A673 (cell line): ENCODE results near the gene SUN3. TPM values are rescaled to one million over a fixed set of nuclear protein-coding genes. Genes with fewer than 3 reads are reported as not detected.

Experiments
- BruUV-seq: library from RNA; stranded (reverse); fragments of 400-500 nt; replicated peaks from 2 replicates; lab custom pipeline; 2021; lab: Mats Ljungman, UMichigan
- CTCF ChIA-PET: fragments of 300-600 bp; sonication (Branson Sonifier 250); formaldehyde crosslinking; loops from one replicate; lab custom pipeline; 2022; ENCODE audit warnings: antibody characterized with exemption; lab: Charles Lee
- POLR2A ChIA-PET: fragments of 300-600 bp; sonication (Branson Sonifier 250); formaldehyde crosslinking; loops from one replicate; lab custom pipeline; 2022; ENCODE audit warnings: antibody characterized with exemption; ENCODE audit not compliant: low non-redundant PET; lab: Charles Lee
- DNase-seq: peaks from one replicate; pipeline ENCODE4 v3.0.0-alpha.2; 2015; ENCODE audit warnings: low spot score
- H3K27ac ChIP-seq: fragments of 200-600 bp; sonication (generic); 2 replicates; pipeline ENCODE4 v1.5.1; 2016; ENCODE audit warnings: mixed run types, low read depth, mild to moderate bottlenecking, mixed read lengths, antibody characterized with exemption, low read length; ENCODE audit not compliant: poor library complexity, severe bottlenecking
- H3K27me3 ChIP-seq: fragments of 200-600 bp; sonication (generic); replicated peaks from 2 replicates; pipeline ENCODE4 v1.6.1; 2017; ENCODE audit warnings: mixed run types, low read depth, mild to moderate bottlenecking, mixed read lengths, antibody characterized with exemption, low read length; ENCODE audit not compliant: insufficient read depth, poor library complexity
- H3K36me3 ChIP-seq: fragments of 200-600 bp; sonication (generic); 2 replicates; pipeline ENCODE4 v1.6.1; 2016; ENCODE audit warnings: mixed run types, mild to moderate bottlenecking, mixed read lengths, antibody characterized with exemption, low read length; ENCODE audit not compliant: insufficient read depth, poor library complexity, severe bottlenecking
- H3K4me1 ChIP-seq: fragments of 200-600 bp; sonication (generic); 2 replicates; pipeline ENCODE4 v1.6.1; 2017; ENCODE audit warnings: mixed run types, mild to moderate bottlenecking, mixed read lengths, antibody characterized with exemption, low read length; ENCODE audit not compliant: insufficient read depth, poor library complexity, severe bottlenecking
- H3K4me3 ChIP-seq: fragments of 200-600 bp; sonication (generic); 2 replicates; pipeline ENCODE4 v1.5.1; 2016; ENCODE audit warnings: low read depth, mixed run types, mild to moderate bottlenecking, mixed read lengths, low read length; ENCODE audit not compliant: poor library complexity, severe bottlenecking
- H3K9me3 ChIP-seq: fragments of 200-600 bp; sonication (generic); 2 replicates; pipeline ENCODE4 v1.6.1; 2016; ENCODE audit warnings: mixed run types, low read depth, mild to moderate bottlenecking, mixed read lengths, antibody characterized with exemption, low read length; ENCODE audit not compliant: poor library complexity, severe bottlenecking
- EZH2 ChIP-seq: fragments of 200-600 bp; sonication (generic); IDR thresholded peaks from 2 replicates; pipeline ENCODE4 v1.6.1; 2017; ENCODE audit warnings: borderline replicate concordance, low read depth, mild to moderate bottlenecking, mixed read lengths, antibody characterized with exemption, low read length; ENCODE audit not compliant: poor library complexity, severe bottlenecking
- intact Hi-C: fragments of 100-400 bp; cut with micrococcal nuclease; formaldehyde crosslinking; loops from one replicate; pipeline ENCODE4 v1.10.0; 2022; ENCODE audit not compliant: unreplicated experiment
- total RNA-seq: library from RNA; stranded (reverse); gene quantifications from 2 replicates; pipeline ENCODE4 v1.2.3, GENCODE V29; 2021
- TF ChIP-seq, protein P1 (sequence below): fragments of 300-800, 200-600 bp; sonication (generic); conservative IDR thresholded peaks from 2 replicates; pipeline ENCODE4 v1.5.1; 2017; ENCODE audit warnings: low read depth, mild to moderate bottlenecking, antibody characterized with exemption, low read length, moderate library complexity, mixed read lengths

Gene SUN3
- total RNA-seq, 1 experiment from 2014 or later: not detected

DNA sequence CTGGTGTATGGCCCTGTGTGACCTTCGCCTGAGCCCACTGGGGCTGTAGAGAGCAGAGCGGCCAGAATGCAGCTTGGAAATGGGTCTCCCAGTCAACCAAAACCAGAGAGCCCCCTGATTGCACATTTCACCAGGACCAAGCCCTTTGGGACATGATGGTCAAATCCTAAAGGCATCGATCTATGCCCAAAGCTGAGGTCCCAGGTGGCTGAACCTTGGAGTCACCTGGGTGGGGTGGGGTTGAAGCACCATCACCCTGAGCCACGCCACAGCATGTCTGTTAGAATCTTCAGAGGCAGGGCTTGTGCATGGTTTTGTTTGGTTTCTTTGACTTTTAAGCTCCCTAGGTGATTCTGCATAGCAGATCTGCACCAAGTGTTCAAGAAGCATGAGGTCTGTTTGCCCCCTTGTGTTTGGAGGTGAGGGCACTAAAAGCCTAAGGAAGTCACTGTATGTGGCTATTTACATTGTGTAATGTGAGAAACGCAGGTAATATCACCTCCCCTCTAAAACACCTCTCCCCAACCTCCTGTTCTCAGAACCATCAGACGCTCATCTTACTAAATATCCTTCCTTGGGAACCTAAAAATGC, 90.2 kb downstream of the SUN3 start:
- ChIA-PET POLR2A (no interaction called here), CTCF (no interaction called here)
- TF ChIP-seq EZH2: no peak
- TF ChIP-seq, protein P1, sequence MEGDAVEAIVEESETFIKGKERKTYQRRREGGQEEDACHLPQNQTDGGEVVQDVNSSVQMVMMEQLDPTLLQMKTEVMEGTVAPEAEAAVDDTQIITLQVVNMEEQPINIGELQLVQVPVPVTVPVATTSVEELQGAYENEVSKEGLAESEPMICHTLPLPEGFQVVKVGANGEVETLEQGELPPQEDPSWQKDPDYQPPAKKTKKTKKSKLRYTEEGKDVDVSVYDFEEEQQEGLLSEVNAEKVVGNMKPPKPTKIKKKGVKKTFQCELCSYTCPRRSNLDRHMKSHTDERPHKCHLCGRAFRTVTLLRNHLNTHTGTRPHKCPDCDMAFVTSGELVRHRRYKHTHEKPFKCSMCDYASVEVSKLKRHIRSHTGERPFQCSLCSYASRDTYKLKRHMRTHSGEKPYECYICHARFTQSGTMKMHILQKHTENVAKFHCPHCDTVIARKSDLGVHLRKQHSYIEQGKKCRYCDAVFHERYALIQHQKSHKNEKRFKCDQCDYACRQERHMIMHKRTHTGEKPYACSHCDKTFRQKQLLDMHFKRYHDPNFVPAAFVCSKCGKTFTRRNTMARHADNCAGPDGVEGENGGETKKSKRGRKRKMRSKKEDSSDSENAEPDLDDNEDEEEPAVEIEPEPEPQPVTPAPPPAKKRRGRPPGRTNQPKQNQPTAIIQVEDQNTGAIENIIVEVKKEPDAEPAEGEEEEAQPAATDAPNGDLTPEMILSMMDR: no peak
- Histone ChIP-seq H3K27me3 (no peaks in the 10 kb centered on the region), H3K9me3 (no peaks in the 10 kb centered on the region), H3K4me3 (no peak overlapping the region), H3K4me1 (peaks cover 4% of the 10 kb centered on the region), H3K27ac (no peak overlapping the region), H3K36me3 (no peaks in the 10 kb centered on the region)
- DNase-seq: no peak
- no TSS peak for BruUV-seq
- intact Hi-C loops: no loop called here

DNA sequence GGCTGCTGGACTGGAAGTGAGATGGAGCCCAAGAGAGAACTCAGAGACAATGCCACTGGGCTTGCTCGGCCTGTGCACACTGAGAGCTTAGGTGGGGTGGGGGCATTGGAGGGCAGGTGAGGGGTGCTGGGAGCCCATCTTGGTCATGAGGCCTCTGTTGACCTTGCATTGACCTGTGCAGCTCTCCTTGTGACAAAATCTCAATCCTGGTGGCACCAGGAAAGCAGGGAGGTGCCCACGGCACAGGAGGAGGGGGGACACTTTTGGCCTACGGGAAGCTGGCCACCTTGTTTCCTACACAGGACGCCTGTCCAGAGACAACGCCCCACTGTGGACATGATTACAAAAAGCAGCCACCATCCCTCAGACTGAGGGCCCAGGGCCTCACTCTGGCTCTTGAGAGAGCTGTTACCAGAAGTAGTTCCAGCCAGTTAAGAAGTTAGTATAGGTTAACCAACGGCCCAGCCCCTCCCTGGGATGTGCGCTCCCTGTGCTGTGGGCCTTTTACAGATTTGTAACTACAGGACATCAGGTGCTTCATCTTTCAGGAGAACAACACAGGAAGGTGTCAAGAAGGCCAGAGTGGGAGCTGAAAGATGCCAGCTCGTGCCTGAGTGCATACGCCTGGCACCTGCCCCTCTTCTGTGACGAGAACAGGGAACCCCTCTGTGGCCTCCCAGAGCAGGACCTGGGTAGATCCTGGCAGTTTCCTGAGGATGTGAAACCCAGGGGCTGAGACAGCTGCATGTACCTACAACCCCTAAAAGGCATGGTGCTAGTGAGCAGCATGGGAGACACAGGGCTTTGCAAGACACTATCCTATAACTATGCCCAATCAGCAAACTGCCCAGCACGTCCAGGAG, 91.0 kb downstream of the SUN3 start:
- no peak for TF ChIP-seq EZH2
- TF ChIP-seq, protein P1: no peak
- H3K36me3 ChIP-seq: no peaks in the 10 kb centered on the region
- BruUV-seq: no TSS peak
- ChIA-PET CTCF (no interaction called here), POLR2A (no interaction called here)
- H3K4me3 ChIP-seq: no peak overlapping the region
- no peak for DNase-seq
- no peaks in the 10 kb centered on the region for H3K9me3 ChIP-seq
- no peak overlapping the region for H3K27ac ChIP-seq
- no peaks in the 10 kb centered on the region for H3K27me3 ChIP-seq
- intact Hi-C loops: no loop called here
- peaks cover 4% of the 10 kb centered on the region for H3K4me1 ChIP-seq

Other genes with a start within 250 kb of the SUN3 start
- not detected in 2 replicates for gene PKD1L1, start 80.6 kb downstream of the SUN3 start, total RNA-seq
- 42.3 and 53.3 TPM in 2 replicates for gene HUS1, start 49.5 kb downstream of the SUN3 start, total RNA-seq
- gene C7orf57, start 6.4 kb upstream of the SUN3 start, total RNA-seq: not detected in 2 replicates
- gene UPP1, start 60.2 kb upstream of the SUN3 start, total RNA-seq: 5.5 TPM in 2 replicates
- gene ABCA13, start 142.4 kb upstream of the SUN3 start, total RNA-seq: 10.2 and 15.6 TPM in 2 replicates